NB4 (cell line): Measurements from ENCODE around the gene NTM.
"Not testable (repeated sequence)": the region's sequence is repeated elsewhere in the genome, so short reads cannot be mapped to it uniquely, and the experiment has no call there.

Experiments used
- CTCF ChIP-seq: IDR thresholded peaks from one replicate; pipeline ENCODE4 v1.5.1; 2012; ENCODE audit warnings: low read depth, low read length
- MAX ChIP-seq: IDR thresholded peaks from 2 replicates; pipeline ENCODE4 v1.6.1; 2011; ENCODE audit warnings: low read depth, low read length

- TF ChIP-seq CTCF, MAX: not testable (repeated sequence)
Observed at GRCh38 chr11:132319419-132319818, 949.0 kb downstream of the NTM start.
